ENCODE measurements around the gene ABHD12B. TPM values are rescaled to one million over a fixed set of nuclear protein-coding genes. Genes with fewer than 3 reads are reported as not detected.

ABHD12B gene
- total RNA-seq, 1 experiment from 2014 or later: 51.0 TPM

GRCh38 chr14:50946234-50946935, 74.5 kb downstream of the ABHD12B start:
- Histone ChIP-seq H4K20me1 (ENCODE audit: control insufficient read depth, insufficient read depth, insufficient read length) (no peaks in the 10 kb centered on the region), H4K8ac (replicated peaks; ENCODE audit: insufficient read length, low read depth, low read length) (no peak overlapping the region), H3K79me2 (ENCODE audit: insufficient read depth, low read length) (no peaks in the 10 kb centered on the region), H2BK120ac (ENCODE audit: low read depth, low read length, poor library complexity, severe bottlenecking) (no peak overlapping the region), H3K9me3 (ENCODE audit: control insufficient read depth, low read depth, low read length) (no peaks in the 10 kb centered on the region), H2AK5ac (ENCODE audit: insufficient read length, low read length) (no peak overlapping the region), H3K4me1 (ENCODE audit: insufficient read depth, low read length) (no peaks in the 10 kb centered on the region), H3K4ac (ENCODE audit: low read depth, low read length) (no peak overlapping the region), H2BK20ac (ENCODE audit: low read depth, low read length, poor library complexity, severe bottlenecking) (no peak overlapping the region), H2BK5ac (ENCODE audit: insufficient read length, low read length) (no peak overlapping the region), H2BK12ac (ENCODE audit: insufficient read length, low read depth, low read length) (no peak overlapping the region), H3K56ac (ENCODE audit: insufficient read length, low read depth, low read length) (no peak overlapping the region), H3T11ph (ENCODE audit: low read length) (no peak overlapping the region), H3K23me2 (ENCODE audit: insufficient read length, low read depth, low read length, poor library complexity, severe bottlenecking) (peaks cover 16% of the 10 kb centered on the region), H3K9ac (ENCODE audit: extremely low read depth, insufficient read length, low read length) (no peak overlapping the region), H3K27me3 (ENCODE audit: insufficient read depth, low read length) (no peaks in the 10 kb centered on the region), H4K5ac (ENCODE audit: insufficient read length, low read depth, low read length) (no peak overlapping the region), H3K23ac (ENCODE audit: insufficient read length, low read depth, low read length) (no peak overlapping the region), H2AFZ (ENCODE audit: low read length) (no peak overlapping the region), H3K79me1 (ENCODE audit: insufficient read depth, low read depth, low read length, poor library complexity, severe bottlenecking) (no peaks in the 10 kb centered on the region), H2BK15ac (ENCODE audit: low read depth, low read length) (no peak overlapping the region), H3K27ac (ENCODE audit: insufficient read length, low read depth, low read length) (no peak overlapping the region), H3K18ac (ENCODE audit: insufficient read length, low read depth, low read length) (no peak overlapping the region), H3K14ac (ENCODE audit: insufficient read depth, low read length) (no peak overlapping the region), H3K4me2 (ENCODE audit: insufficient read depth, insufficient read length, low read length) (no peak overlapping the region), H4K91ac (ENCODE audit: insufficient read length, low read depth, low read length) (no peak overlapping the region)
- Mint-ChIP-seq H3K36me3 (ENCODE audit: insufficient read depth in 1 of 3, low read depth in 3 of 3) (peaks cover 2 to 7% (median 3%) of the 10 kb centered on the region in 3 experiments; a peak in 5 of 7 replicates), H3K27me3 (ENCODE audit: low read depth) (peaks cover 9% of the 10 kb centered on the region), H3K4me3 (no peak overlapping the region), H3K4me1 (peaks cover 8 to 12% of the 10 kb centered on the region in 2 experiments), H3K27ac (no peak overlapping the region), H3K9me3 (peaks cover 3 to 5% of the 10 kb centered on the region in 2 experiments; a peak in 3 of 5 replicates)
- TF ChIP-seq CTCF (conservative IDR thresholded peaks at IDR 0.05): no peak
- no CpG with 5 or more reads among the region's 5 CpGs for WGBS (ENCODE audit: extremely low coverage, insufficient read length, low lambda C conversion rate)
- no peak for DNase-seq

All from H9 (cell line).